HepG2 (cell line): ENCODE data around the gene POLR1D. TPM values are rescaled to one million over a fixed set of nuclear protein-coding genes. Genes with fewer than 3 reads are reported as not detected.

Source experiments
- FOXP1 ChIP-seq, 2 experiments: fragments of 450-650 bp in 1 of 2; IDR thresholded peaks; 2 replicates each; pipeline ENCODE4 v1.6.1; 2017 to 2018; ENCODE audit warnings: antibody characterized with exemption in 1 of 2
- HOXA3 ChIP-seq: sonication (generic); formaldehyde crosslinking; IDR thresholded peaks from 2 replicates; pipeline ENCODE4 v1.5.0; 2020; ENCODE audit warnings: missing genetic modification reagents
- KLF15 ChIP-seq: sonication (generic); formaldehyde crosslinking; IDR thresholded peaks from 2 replicates; pipeline ENCODE4 v1.8.1; 2023; ENCODE audit warnings: borderline replicate concordance, mild to moderate bottlenecking, inconsistent platforms, missing genetic modification reagents, mixed read lengths
- MEIS2 ChIP-seq: sonication (generic); formaldehyde crosslinking; IDR thresholded peaks from 2 replicates; pipeline ENCODE4 v1.9.0; 2021; ENCODE audit warnings: mild to moderate bottlenecking, missing genetic modification reagents
- POLR2AphosphoS2 ChIP-seq: IDR thresholded peaks from 2 replicates; pipeline ENCODE4 v1.6.1; 2011; ENCODE audit warnings: low read depth, low read length, improper control_type of control experiment
- RARA ChIP-seq: IDR thresholded peaks from 2 replicates; pipeline ENCODE4 v1.6.1; 2016; ENCODE audit warnings: missing genetic modification reagents, missing compliant biosample characterization
- REXO4 ChIP-seq: sonication (generic); formaldehyde crosslinking; IDR thresholded peaks from 2 replicates; pipeline ENCODE4 v1.8.0; 2022; ENCODE audit warnings: missing genetic modification reagents, mild to moderate bottlenecking, borderline replicate concordance
- SRSF9 ChIP-seq: fragments of 200-400 bp; formaldehyde crosslinking; IDR thresholded peaks from 2 replicates; pipeline ENCODE4 v1.6.1; 2018; ENCODE audit warnings: borderline replicate concordance, mild to moderate bottlenecking, low read depth, low read length; ENCODE audit not compliant: insufficient read depth, poor library complexity, severe bottlenecking
- TFDP1 ChIP-seq: IDR thresholded peaks from 2 replicates; pipeline ENCODE4 v1.6.1; 2016; ENCODE audit warnings: missing compliant biosample characterization, missing genetic modification reagents, borderline replicate concordance
- ZBTB7A ChIP-seq: sonication (generic); formaldehyde crosslinking; IDR thresholded peaks from 2 replicates; pipeline ENCODE4 v1.8.0; 2022; ENCODE audit warnings: mild to moderate bottlenecking, missing genetic modification reagents
- ZFAT ChIP-seq: sonication (generic); formaldehyde crosslinking; conservative IDR thresholded peaks from 2 replicates; pipeline ENCODE4 v1.8.1; 2023; ENCODE audit warnings: missing genetic modification reagents, inconsistent platforms
- ZFY ChIP-seq: sonication (generic); formaldehyde crosslinking; IDR thresholded peaks from 2 replicates; pipeline ENCODE4 v1.4.0; 2020; ENCODE audit warnings: missing genetic modification reagents
- ZNF264 ChIP-seq: sonication (generic); formaldehyde crosslinking; IDR thresholded peaks from 2 replicates; pipeline ENCODE4 v1.4.0; 2020; ENCODE audit warnings: missing genetic modification reagents
- ZNF446 ChIP-seq: sonication (generic); formaldehyde crosslinking; IDR thresholded peaks from 2 replicates; pipeline ENCODE4 v1.5.0; 2020; ENCODE audit warnings: mild to moderate bottlenecking, missing genetic modification reagents
- ZNF580 ChIP-seq: IDR thresholded peaks from 2 replicates; pipeline ENCODE4 v1.6.1; 2016; ENCODE audit warnings: low read depth, borderline replicate concordance
- ZNF720 ChIP-seq: sonication (generic); formaldehyde crosslinking; IDR thresholded peaks from 2 replicates; pipeline ENCODE4 v1.4.0; 2020; ENCODE audit warnings: missing genetic modification reagents
- ZNF776 ChIP-seq: sonication (generic); formaldehyde crosslinking; IDR thresholded peaks from 2 replicates; pipeline ENCODE4 v1.4.0; 2020; ENCODE audit warnings: mild to moderate bottlenecking, missing genetic modification reagents
- polyA plus RNA-seq, 8 experiments: library from polyadenylated mRNA; depleted of rRNA in 3 of 8; stranded (reverse) in 7 of 8; unstranded in 1 of 8; fragments of >200 nt; fragmentation: Illumina TruSeq in 4 of 8; extraction: Trizol in 4 of 8; gene quantifications; 2 replicates each; pipeline versions ENCODE4 v1.2.1 to v1.2.3, GENCODE V29; 2011 to 2016; ENCODE audit warnings: low read depth in 4 of 8, missing spikeins in 1 of 8, mixed read lengths in 1 of 8; ENCODE audit not compliant: insufficient read depth in 1 of 8
- total RNA-seq, 5 experiments: library from RNA; depleted of rRNA; stranded (reverse); fragments of >200 nt; fragmentation: Illumina TruSeq; extraction: Trizol; gene quantifications; 2 replicates each; pipeline ENCODE4 v1.2.3, GENCODE V29; 2016; ENCODE audit warnings: low read depth in 1 of 5
- TF ChIP-seq, protein P1 (sequence below): IDR thresholded peaks from 2 replicates; pipeline ENCODE4 v1.6.1; 2012; ENCODE audit warnings: low read length, improper control_type of control experiment
- TF ChIP-seq, protein P2 (sequence below): sonication (generic); formaldehyde crosslinking; IDR thresholded peaks from 2 replicates; pipeline ENCODE4 v1.5.0; 2020; ENCODE audit warnings: mild to moderate bottlenecking, missing genetic modification reagents
- TF ChIP-seq, protein P3 (sequence below): IDR thresholded peaks from 2 replicates; pipeline ENCODE4 v1.6.1; 2016; ENCODE audit warnings: control low read depth

Gene POLR1D
- total and polyA plus RNA-seq, 2 of the 13 experiments (the other 11 are each of a cell fraction or from before 2014, with no cell fraction given) = 183 to 490 TPM

DNA sequence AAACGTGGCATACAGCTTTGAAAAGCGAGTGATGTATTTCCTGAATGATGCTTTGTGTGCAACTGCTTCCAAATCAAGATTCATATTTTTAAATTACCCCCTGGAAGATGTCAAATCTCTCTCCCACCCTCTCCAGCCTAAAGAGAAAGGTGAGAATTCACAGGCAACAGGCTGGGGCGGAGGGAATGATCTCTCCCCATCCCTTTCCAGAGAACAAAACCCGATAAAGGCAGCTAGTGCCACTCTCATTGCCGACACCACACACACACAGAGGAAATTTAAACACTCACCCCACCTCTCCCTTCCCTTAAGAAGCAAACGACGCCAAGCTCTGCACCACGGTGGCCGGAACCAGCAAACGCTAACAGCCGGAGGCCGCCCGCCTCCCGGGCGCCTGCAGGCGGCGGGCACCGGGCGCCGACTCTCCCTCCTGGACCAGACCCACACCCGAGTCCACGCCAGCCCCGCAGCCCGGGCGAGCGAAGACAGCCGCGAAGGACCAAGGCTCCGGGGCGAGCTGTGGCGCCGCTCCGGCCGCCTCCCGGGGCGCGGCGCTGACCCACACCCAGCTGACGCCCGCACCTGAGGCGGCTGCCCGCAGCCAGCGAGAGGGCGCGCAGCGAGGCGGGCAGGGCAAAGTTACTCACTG, 1.8 kb upstream of the POLR1D start (continued):
- TF ChIP-seq ZNF580 (CRISPR knock-in tag) (no peak), SRSF9 (no peak), RARA (no peak), ZNF264 (CRISPR knock-in tag) (no peak), MEIS2 (CRISPR knock-in tag) (peak; percentile 34; the same call in 1 of the 2 replicates), ZBTB7A (CRISPR knock-in tag) (no peak), KLF15 (CRISPR knock-in tag) (no peak), ZNF776 (CRISPR knock-in tag) (0 out of 2 replicates have a peak, but pooled peaks have one; percentile 1), HOXA3 (CRISPR knock-in tag) (peak; percentile 16; the same call in 1 of the 2 replicates), FOXP1 (IDR thresholded peaks at IDR 0.05) (no peak), FOXP1 (CRISPR knock-in tag; IDR thresholded peaks at IDR 0.05) (no peak), REXO4 (CRISPR knock-in tag) (no peak), TFDP1 (CRISPR knock-in tag) (no peak), ZNF720 (CRISPR knock-in tag) (no peak), ZFAT (CRISPR knock-in tag) (no peak), ZNF446 (CRISPR knock-in tag) (0 out of 2 replicates have a peak, but pooled peaks have one; percentile 21), POLR2AphosphoS2 (no peak), ZFY (peak; percentile 4)
- TF ChIP-seq, protein P1, sequence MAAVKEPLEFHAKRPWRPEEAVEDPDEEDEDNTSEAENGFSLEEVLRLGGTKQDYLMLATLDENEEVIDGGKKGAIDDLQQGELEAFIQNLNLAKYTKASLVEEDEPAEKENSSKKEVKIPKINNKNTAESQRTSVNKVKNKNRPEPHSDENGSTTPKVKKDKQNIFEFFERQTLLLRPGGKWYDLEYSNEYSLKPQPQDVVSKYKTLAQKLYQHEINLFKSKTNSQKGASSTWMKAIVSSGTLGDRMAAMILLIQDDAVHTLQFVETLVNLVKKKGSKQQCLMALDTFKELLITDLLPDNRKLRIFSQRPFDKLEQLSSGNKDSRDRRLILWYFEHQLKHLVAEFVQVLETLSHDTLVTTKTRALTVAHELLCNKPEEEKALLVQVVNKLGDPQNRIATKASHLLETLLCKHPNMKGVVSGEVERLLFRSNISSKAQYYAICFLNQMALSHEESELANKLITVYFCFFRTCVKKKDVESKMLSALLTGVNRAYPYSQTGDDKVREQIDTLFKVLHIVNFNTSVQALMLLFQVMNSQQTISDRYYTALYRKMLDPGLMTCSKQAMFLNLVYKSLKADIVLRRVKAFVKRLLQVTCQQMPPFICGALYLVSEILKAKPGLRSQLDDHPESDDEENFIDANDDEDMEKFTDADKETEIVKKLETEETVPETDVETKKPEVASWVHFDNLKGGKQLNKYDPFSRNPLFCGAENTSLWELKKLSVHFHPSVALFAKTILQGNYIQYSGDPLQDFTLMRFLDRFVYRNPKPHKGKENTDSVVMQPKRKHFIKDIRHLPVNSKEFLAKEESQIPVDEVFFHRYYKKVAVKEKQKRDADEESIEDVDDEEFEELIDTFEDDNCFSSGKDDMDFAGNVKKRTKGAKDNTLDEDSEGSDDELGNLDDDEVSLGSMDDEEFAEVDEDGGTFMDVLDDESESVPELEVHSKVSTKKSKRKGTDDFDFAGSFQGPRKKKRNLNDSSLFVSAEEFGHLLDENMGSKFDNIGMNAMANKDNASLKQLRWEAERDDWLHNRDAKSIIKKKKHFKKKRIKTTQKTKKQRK = no peak
- TF ChIP-seq, protein P2, sequence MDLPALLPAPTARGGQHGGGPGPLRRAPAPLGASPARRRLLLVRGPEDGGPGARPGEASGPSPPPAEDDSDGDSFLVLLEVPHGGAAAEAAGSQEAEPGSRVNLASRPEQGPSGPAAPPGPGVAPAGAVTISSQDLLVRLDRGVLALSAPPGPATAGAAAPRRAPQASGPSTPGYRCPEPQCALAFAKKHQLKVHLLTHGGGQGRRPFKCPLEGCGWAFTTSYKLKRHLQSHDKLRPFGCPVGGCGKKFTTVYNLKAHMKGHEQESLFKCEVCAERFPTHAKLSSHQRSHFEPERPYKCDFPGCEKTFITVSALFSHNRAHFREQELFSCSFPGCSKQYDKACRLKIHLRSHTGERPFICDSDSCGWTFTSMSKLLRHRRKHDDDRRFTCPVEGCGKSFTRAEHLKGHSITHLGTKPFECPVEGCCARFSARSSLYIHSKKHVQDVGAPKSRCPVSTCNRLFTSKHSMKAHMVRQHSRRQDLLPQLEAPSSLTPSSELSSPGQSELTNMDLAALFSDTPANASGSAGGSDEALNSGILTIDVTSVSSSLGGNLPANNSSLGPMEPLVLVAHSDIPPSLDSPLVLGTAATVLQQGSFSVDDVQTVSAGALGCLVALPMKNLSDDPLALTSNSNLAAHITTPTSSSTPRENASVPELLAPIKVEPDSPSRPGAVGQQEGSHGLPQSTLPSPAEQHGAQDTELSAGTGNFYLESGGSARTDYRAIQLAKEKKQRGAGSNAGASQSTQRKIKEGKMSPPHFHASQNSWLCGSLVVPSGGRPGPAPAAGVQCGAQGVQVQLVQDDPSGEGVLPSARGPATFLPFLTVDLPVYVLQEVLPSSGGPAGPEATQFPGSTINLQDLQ = no peak
- TF ChIP-seq, protein P3, sequence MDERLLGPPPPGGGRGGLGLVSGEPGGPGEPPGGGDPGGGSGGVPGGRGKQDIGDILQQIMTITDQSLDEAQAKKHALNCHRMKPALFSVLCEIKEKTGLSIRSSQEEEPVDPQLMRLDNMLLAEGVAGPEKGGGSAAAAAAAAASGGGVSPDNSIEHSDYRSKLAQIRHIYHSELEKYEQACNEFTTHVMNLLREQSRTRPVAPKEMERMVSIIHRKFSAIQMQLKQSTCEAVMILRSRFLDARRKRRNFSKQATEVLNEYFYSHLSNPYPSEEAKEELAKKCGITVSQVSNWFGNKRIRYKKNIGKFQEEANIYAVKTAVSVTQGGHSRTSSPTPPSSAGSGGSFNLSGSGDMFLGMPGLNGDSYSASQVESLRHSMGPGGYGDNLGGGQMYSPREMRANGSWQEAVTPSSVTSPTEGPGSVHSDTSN (CRISPR knock-in tag) = no peak
